HG03039 (cell line): ENCODE results near the gene HEPHL1.
"Not testable (repeated sequence)": the region's sequence is repeated elsewhere in the genome, so short reads cannot be mapped to it uniquely, and the experiment has no call there.

Experiments used
- ATAC-seq: cut with Tn5 transposase; IDR thresholded peaks from one replicate; pipeline ENCODE4 v1.9.1; 2021; ENCODE audit warnings: mild to moderate bottlenecking, moderate library complexity; ENCODE audit not compliant: unreplicated experiment

HEPHL1 gene

DNA sequence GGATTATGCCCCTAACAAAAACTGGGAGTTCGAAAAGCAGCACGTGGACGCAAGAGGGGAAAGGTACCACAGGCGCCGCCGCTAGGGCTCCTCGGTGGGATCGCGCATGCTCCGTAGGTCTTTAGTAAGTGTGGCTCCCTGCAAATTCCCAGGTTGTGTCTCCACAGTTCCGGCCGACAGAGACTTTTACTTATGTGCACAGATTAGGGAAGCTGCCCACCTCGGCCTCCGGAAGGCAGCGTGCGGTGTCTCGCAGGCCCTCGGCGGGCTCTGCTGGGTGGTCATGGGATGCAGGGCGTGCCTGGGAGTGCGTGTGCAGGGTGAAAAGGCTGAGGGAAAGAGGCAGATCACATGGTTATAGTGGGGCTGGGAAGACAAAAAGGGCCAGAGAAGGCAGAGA, 67.8 kb downstream of the HEPHL1 start:
- ATAC-seq = no peak

DNA sequence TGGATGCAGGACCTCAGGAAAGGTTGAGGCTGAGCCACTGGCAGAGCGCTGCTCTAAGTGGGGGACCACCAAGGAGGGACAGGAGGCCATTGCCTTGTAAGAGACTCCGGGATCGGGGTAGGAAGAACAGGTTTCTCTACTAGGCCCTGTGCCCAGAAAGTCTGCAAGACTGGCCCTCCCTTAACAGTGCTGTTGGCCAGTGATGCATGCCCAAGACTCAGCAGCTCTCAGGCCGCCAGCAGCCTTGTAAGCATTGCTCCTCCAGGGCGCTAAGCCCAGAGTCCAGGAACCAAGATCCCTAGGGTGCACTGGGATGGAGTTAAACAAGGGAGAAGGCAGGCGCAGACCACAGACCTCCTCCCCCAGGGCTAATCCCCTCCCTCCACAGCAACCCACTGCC, 68.2 kb downstream of the HEPHL1 start:
- ATAC-seq = no peak

- no peak for ATAC-seq
These were observed 69.2 kb downstream of the HEPHL1 start for GRCh38 chr11:94090401-94090800.

DNA sequence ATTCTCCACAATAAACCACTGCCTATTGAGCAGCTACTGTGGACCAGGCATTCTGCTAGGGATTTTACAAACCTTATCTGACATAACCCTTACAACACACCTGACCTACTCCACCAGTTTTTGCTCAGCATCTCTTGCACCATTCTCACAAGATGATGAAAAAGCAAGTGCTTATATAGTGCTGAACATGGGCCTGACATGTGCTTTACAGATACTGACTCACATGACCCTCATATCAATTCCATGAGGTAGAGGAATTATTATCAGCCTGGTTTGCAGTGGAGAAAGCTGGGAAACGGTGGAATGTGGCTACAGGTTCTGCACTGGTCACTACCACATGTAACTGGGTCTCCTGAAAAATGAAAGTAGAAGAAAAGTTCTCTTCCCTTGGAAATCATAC, 69.9 kb downstream of the HEPHL1 start:
- ATAC-seq = no peak

DNA sequence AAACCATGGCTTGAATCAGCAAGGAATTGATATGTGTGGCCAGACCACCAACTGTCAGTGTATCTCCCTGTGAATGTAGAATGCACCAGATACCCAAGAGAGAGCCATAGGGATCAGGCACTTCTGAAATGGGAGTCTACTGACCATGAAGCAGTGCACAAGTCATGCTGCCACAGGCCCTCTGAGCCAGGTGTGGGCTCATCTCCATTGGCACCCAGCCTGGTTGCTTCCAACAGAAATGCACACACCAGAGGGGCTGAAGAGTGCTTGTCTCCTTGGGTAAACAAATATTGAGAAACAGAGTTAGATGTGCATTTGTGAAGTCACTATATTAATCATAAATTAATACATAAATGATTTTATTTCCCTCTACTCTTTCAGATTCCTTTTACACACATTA, 79.1 kb downstream of the HEPHL1 start:
- ATAC-seq = no peak

- ATAC-seq = no peak
These were observed 82.3 kb downstream of the HEPHL1 start for GRCh38 chr11:94103471-94103870.

DNA sequence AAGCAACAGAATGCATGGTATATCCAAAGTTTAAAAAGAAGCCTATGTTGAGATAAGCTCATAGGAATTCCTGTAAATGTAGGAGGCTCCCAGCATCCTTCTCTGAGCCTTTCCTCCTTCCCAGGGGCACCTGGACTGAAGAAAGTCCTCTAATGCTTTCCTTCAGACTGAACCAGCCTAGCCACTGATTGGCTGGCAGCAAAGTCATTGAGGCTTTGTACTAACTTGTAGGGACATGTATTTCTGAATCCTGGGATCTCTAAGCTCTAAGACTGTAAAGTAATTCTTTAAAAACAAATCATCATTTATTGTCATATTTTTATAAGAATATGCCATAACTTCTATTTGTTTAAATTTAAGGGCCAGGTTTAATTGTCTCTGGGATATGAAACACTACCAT, 83.6 kb downstream of the HEPHL1 start:
- ATAC-seq = no peak

- no peak for ATAC-seq
These were observed 85.6 kb downstream of the HEPHL1 start for GRCh38 chr11:94106716-94107115.

DNA sequence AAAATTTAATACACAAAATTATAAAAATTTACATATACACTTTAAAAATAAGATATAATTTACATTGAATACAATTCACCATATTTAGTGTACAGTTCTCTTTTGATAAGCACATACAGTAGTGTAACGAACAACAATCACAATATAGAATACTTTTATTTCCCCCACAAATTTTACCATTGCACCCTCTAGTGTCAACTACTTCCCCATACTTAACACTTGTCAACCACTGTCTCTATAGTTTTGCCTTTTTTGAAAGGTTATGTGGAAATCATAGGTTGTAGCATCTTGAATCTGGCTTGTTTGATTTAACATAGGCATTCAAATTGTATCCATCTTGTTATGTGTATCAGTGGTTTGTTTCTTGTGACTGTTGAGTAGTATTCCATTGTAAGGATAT, 86.2 kb downstream of the HEPHL1 start:
- no peak for ATAC-seq

DNA sequence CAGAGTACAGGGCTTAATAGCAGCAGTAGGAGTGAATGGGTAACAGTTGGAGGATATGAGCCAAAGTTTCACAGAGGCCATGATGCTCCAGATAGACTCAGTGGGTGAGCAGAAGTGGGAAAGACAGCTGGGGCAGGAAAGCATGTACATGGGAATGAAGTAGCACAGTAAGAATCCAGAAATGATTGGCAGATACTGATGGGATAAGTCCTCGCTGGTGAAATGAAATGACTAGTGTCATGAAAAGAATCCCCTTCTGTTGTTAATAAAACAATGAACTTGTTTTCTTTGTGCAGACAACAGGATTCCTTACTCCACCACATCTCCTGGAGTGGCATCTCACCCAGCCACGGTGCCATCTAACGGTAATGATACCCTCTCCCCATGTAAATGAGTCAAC, 90.1 kb downstream of the HEPHL1 start:
- ATAC-seq = no peak

DNA sequence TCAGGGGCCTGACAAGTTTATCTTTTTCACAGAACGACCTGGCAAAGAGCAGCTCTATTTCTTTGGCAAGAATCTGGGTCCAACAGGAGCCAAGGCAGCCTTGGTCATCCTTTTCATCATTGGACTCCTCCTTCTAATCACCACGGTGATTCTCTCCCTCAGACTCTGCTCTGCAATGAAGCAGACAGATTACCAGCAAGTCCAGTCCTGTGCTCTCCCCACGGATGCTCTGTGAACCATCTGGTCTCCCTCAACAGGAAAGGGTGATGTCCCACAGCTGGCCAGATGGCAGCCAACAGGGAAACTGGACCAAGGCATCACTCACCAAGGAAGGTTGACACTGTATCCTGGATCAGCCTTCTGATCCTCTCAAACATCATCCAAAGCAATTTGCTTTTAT, 90.5 kb downstream of the HEPHL1 start:
- ATAC-seq = no peak

- ATAC-seq = no peak
These were observed 91.2 kb downstream of the HEPHL1 start for GRCh38 chr11:94112206-94112953.

DNA sequence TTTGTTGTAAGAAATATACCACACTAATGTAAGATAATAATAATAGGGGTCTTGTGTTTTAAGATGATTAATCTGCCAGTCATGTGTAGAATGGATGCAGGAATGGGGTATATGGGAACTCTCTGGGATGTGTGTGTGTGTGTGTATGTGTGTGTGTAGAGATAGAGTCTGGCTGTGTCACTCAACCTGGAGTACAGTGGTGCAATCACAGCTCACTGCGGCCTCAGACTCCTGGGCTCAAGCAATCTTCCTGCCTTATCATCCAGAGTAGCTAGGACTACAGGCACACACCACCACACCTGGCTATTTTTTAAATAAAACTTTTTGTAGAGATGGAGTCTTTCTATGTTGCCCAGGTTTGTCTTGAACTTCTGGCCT, 96.0 kb downstream of the HEPHL1 start:
- ATAC-seq = no peak

- ATAC-seq = no peak
These were observed 96.7 kb downstream of the HEPHL1 start for GRCh38 chr11:94117871-94118270.

DNA sequence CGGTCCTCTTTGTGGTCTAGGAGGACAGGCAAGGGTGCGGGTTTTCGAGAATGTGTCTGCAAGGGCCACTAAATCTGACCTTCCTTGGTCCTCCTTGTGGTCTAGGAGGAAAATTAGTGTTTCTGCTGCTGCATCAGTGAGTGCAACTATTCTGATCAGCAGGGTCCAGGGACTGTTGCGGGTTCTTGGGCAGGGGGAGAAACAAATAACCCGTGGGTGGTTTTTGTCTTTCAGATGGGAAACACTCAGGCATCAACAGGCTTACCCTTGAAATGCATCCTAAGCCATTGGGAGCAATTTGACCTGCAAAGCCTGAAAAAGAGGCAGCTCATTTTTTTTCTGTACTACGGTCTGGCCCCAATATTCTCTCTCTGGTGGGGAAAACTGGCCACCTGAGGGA, 98.5 kb downstream of the HEPHL1 start:
- not testable (repeated sequence) for ATAC-seq

DNA sequence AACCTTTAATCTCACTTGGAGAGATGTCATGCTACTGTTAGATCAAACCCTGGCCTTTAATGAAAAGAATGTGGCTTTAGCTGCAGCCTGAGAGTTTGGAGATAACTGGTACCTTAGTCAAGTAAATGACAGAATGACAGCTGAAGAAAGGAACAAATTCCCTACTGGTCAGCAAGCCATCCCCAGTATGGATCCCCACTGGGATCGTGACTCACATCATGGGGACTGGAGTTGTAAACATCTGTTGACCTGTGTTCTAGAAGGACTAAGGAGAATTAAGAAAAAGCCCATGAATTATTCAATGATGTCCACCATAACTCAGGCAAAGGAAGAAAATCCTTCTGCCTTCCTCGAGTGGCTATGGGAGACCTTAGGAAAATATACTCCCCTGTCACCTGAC, 99.4 kb downstream of the HEPHL1 start:
- not testable (repeated sequence) for ATAC-seq

GRCh38 chr11:94120946-94121345, 99.8 kb downstream of the HEPHL1 start:
- ATAC-seq = no peak

- ATAC-seq = no peak
These were observed 104.4 kb downstream of the HEPHL1 start for GRCh38 chr11:94125407-94126115.

- no peak for ATAC-seq
These were observed 106.5 kb downstream of the HEPHL1 start for GRCh38 chr11:94127638-94128037.

DNA sequence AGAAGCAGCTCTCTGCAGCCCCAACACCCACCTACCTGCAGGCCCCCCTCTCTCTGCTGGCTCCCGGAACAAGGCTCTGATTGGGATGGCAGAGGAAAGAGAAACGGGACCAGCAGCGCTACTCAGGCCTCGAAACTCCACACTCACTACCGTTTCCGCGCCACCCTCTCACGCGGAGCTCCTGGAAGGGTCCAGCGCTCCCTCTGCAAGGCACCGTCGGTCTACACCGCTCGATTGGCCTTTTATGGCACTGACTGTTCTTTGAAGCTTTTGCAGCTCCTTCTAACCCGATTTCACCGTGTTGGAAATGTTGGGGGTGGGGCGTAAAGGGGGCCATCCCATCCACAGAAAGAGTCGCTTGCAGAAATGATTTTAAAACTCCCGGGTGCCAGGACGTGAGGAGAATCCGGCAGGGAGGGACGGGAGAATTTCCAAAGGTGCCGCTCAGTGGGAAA, 107.2 kb downstream of the HEPHL1 start:
- ATAC-seq = peak; percentile 17

DNA sequence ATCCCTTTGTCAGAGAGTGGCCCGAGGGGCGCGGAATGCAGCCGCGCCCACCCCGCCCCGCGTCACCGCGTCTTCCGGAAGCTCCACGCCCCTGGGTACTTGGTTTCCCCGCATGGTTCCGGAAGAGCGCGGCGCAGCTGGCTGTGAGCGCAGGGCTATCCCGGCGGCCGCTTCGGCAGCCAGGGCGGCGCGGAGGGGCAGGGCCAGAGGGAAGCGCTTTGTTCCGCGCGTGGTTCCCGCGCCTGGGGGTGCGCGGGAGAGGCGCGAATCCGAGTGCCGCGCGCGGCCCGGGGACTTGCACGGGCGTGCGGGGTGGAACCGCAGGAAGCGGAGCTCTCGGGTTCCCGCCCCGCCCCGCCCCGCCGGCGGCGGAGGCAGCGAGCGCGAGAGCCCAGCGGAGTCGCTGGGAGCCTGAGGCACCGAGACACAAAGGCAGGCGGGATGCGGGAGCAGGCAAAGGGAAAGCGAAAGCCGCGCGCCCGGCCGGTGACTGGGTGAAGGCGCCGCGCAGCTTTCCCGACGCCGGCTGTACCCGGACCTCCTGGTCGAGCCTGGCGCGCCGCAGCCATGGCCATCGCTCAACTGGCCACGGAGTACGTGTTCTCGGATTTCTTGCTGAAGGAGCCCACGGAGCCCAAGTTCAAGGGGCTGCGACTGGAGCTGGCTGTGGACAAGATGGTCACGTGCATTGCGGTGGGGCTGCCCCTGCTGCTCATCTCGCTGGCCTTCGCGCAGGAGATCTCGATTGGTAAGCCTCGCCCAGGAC, 107.8 kb downstream of the HEPHL1 start, which contains the start of gene PANX1:
Gene PANX1 (plus strand): TSS at position 96 of the 766 bp plus-strand sequence. CDS start 472 bp downstream, at position 568.
- peak; percentile 93 for ATAC-seq
